T-cell (primary cell): ENCODE measurements around the gene MORC1. TPM values are rescaled to one million over a fixed set of nuclear protein-coding genes. Genes with fewer than 3 reads are reported as not detected.

ENCODE experiments used
- ATAC-seq, 4 experiments: fragments of 200-7000 bp in 3 of 4; fragments of 150-1000 bp in 1 of 4; cut with Tn5 transposase; replicated peaks in 1 of 4; 1 replicate in 3 of 4; 2 replicates in 1 of 4; pipeline ENCODE4 v1.10.0; 2021; ENCODE audit warnings: moderate library complexity in 3 of 4, mild to moderate bottlenecking in 2 of 4, moderate number of reproducible peaks in 1 of 4
- CTCF ChIA-PET, 2 donors: fragments of 300-600 bp; sonication (Branson Sonifier 250); formaldehyde crosslinking; loops; one replicate each; lab custom pipeline; 2022; ENCODE audit warnings: antibody characterized with exemption in 2 of 2; lab: Charles Lee
- POLR2A ChIA-PET, 2 donors: fragments of 300-600 bp; sonication (Branson Sonifier 250); formaldehyde crosslinking; loops; one replicate each; lab custom pipeline; 2022; ENCODE audit warnings: antibody characterized with exemption in 2 of 2; lab: Charles Lee
- DNase-seq, 35 experiments: peaks; one replicate each; pipeline versions ENCODE4 v3.0.0 to v3.0.0-alpha.2; 2013 to 2023
- H3K27ac ChIP-seq: one replicate; pipeline ENCODE4 v1.5.1; 2013; ENCODE audit warnings: low read length
- H3K27me3 ChIP-seq, 2 experiments: replicated peaks in 1 of 2; 1 replicate in 1 of 2; 2 replicates in 1 of 2; pipeline versions ENCODE4 v1.6.1 to v1.7.0; 2013; ENCODE audit warnings: low read length in 1 of 2, mixed read lengths in 1 of 2; ENCODE audit not compliant: control insufficient read depth in 2 of 2, insufficient read depth in 2 of 2; ENCODE audit errors: extremely low read depth in 1 of 2
- H3K36me3 ChIP-seq, 2 donors: 1 replicate in 1 of 2; 2 replicates in 1 of 2; pipeline versions ENCODE4 v1.6.1 to v1.7.0; 2013; ENCODE audit warnings: low read length in 1 of 2; ENCODE audit not compliant: control insufficient read depth in 2 of 2, insufficient read depth in 1 of 2; ENCODE audit errors: extremely low read depth in 1 of 2
- H3K4me1 ChIP-seq, 2 experiments: 1 replicate in 1 of 2; 2 replicates in 1 of 2; pipeline versions ENCODE4 v1.6.1 to v1.7.0; 2013; ENCODE audit warnings: low read length in 2 of 2, mixed read lengths in 1 of 2; ENCODE audit not compliant: insufficient read depth in 2 of 2, control insufficient read depth in 1 of 2; ENCODE audit errors: extremely low read depth in 1 of 2
- H3K4me3 ChIP-seq, 2 donors: 1 replicate in 1 of 2; 2 replicates in 1 of 2; pipeline versions ENCODE4 v1.5.1 to v1.7.0; 2013; ENCODE audit warnings: mild to moderate bottlenecking in 2 of 2, low read length in 1 of 2, moderate library complexity in 1 of 2; ENCODE audit not compliant: control insufficient read depth in 1 of 2; ENCODE audit errors: extremely low read depth in 1 of 2
- H3K9me3 ChIP-seq: 2 replicates; pipeline ENCODE4 v1.7.0; 2013
- H3K27ac Mint-ChIP-seq, 2 donors: one replicate each; pipeline ENCODE4 v1.8.0; 2020 to 2021; ENCODE audit warnings: mild to moderate bottlenecking in 2 of 2, mixed read lengths in 2 of 2
- H3K27me3 Mint-ChIP-seq, 2 donors: one replicate each; pipeline ENCODE4 v1.8.0; 2021 to 2022; ENCODE audit warnings: mixed read lengths in 2 of 2
- H3K36me3 Mint-ChIP-seq: one replicate; pipeline ENCODE4 v1.8.0; 2021; ENCODE audit warnings: mixed read lengths
- H3K4me1 Mint-ChIP-seq, 3 donors: one replicate each; pipeline ENCODE4 v1.8.0; 2020 to 2022; ENCODE audit warnings: mixed read lengths in 3 of 3, mild to moderate bottlenecking in 1 of 3
- H3K4me3 Mint-ChIP-seq, 3 donors: one replicate each; pipeline ENCODE4 v1.8.0; 2020 to 2022; ENCODE audit warnings: mild to moderate bottlenecking in 3 of 3, mixed read lengths in 3 of 3, moderate library complexity in 3 of 3
- H3K9me3 Mint-ChIP-seq, 3 donors: one replicate each; pipeline ENCODE4 v1.8.0; 2020 to 2022; ENCODE audit warnings: mixed read lengths in 3 of 3
- WGBS: methylation state at CpG from one replicate; pipeline ENCODE4 v1.1.5; 2013; ENCODE audit warnings: missing lambda C conversion rate; ENCODE audit not compliant: insufficient coverage; 5-methylcytosine and 5-hydroxymethylcytosine counted together
- total RNA-seq, 35 experiments: library from RNA in 6 of 35; stranded (reverse) in 6 of 35; fragments of 120-200 nt in 1 of 35; gene quantifications; one replicate each; pipeline versions ENCODE4 v1.2.1 to v1.2.4 and lab custom pipeline; 2013 to 2026

Gene MORC1
- total RNA-seq, 5 donors from 2014 or later (not counting 1 experiment from before 2014, with no cell fraction given) = not detected

DNA sequence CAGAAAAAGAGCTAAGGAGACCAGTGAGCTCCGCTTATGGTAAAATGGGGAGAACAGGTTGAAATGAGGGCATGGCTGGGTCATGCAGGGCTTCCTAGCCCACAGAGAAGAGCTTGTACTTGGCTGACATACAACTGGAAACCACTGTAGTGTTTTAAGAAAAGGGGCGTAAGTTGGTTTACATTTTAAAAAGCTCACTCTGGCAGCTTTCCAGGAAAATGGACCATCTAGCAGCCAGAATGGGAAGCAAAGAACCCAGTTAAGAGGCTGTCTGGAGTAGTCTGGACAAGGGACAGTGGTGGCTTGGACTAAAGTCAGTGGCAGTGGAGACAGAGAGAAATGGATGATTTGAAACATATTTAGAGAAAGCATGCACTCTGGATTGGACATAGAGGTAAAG lies 1.9 kb downstream of the MORC1 start:
- no peak overlapping the region for H3K4me3 ChIP-seq
- ChIA-PET POLR2A (no interaction called here), CTCF (no interaction called here)
- no peaks in the 10 kb centered on the region for H3K9me3 ChIP-seq
- WGBS = 89% methylated on average over 2 of the region's 2 CpGs
- Mint-ChIP-seq H3K27me3 (peaks cover 4 to 8% of the 10 kb centered on the region in 2 donors), H3K27ac (no peak overlapping the region), H3K9me3 (no peaks in the 10 kb centered on the region), H3K36me3 (no peaks in the 10 kb centered on the region), H3K4me3 (no peak overlapping the region), H3K4me1 (no peaks in the 10 kb centered on the region)
- H3K27ac ChIP-seq = no peak overlapping the region
- no peaks in the 10 kb centered on the region for H3K4me1 ChIP-seq
- ATAC-seq (no peak), DNase-seq (no peak)
- H3K36me3 ChIP-seq = no peaks in the 10 kb centered on the region
- H3K27me3 ChIP-seq = peaks cover 0 to 2% of the 10 kb centered on the region in 2 experiments

DNA sequence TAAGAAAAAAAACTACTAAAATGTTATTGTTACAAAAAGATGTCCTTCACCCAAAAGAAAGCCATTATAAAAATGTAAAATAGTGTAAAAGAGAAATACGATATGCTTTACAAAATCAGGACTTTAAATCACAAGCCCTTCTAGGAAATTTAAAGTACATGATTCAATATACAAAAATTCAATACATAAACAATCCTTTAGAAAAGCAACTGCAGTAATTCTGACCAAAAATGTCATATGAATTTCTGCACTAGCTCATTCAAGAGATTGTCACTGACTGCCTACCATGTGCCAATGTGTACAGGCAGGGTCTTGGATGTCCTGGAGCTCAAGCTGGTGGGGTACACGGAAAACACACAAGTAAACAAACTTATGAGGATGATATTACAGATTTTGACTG lies 2.5 kb downstream of the MORC1 start:
- Histone ChIP-seq H3K36me3 (no peaks in the 10 kb centered on the region), H3K4me1 (no peaks in the 10 kb centered on the region), H3K4me3 (no peak overlapping the region), H3K9me3 (no peaks in the 10 kb centered on the region), H3K27ac (no peak overlapping the region), H3K27me3 (peaks cover 0 to 2% of the 10 kb centered on the region in 2 experiments)
- no peaks in the 10 kb centered on the region for H3K36me3 Mint-ChIP-seq
- H3K27ac Mint-ChIP-seq = no peak overlapping the region
- DNase-seq = no peak
- peaks cover 4 to 8% of the 10 kb centered on the region in 2 donors for H3K27me3 Mint-ChIP-seq
- 17% methylated on average over 1 of the region's 2 CpGs for WGBS
- CTCF ChIA-PET = no interaction called here
- no peak overlapping the region for H3K4me3 Mint-ChIP-seq
- no peaks in the 10 kb centered on the region for H3K9me3 Mint-ChIP-seq
- POLR2A ChIA-PET = no interaction called here
- no peaks in the 10 kb centered on the region for H3K4me1 Mint-ChIP-seq
- no peak for ATAC-seq

GRCh38 chr3:109114746-109115145 lies 3.2 kb downstream of the MORC1 start:
- DNase-seq = no peak
- Mint-ChIP-seq H3K27ac (no peak overlapping the region), H3K27me3 (peaks cover 7 to 12% of the 10 kb centered on the region in 2 donors), H3K4me3 (no peak overlapping the region), H3K9me3 (no peaks in the 10 kb centered on the region), H3K4me1 (no peaks in the 10 kb centered on the region), H3K36me3 (no peaks in the 10 kb centered on the region)
- Histone ChIP-seq H3K27ac (no peak overlapping the region), H3K9me3 (no peaks in the 10 kb centered on the region), H3K4me1 (no peaks in the 10 kb centered on the region), H3K27me3 (peaks cover 0 to 2% of the 10 kb centered on the region in 2 experiments), H3K4me3 (no peak overlapping the region), H3K36me3 (no peaks in the 10 kb centered on the region)
- WGBS = 100% methylated on average over 2 of the region's 4 CpGs
- POLR2A ChIA-PET = interaction anchor here in 1 of 2 donors (0.6 kb wide), 1 partner anchor 1618 kb away, joined by 3 read pairs; no protein-coding TSS in a partner anchor
- ATAC-seq = no peak
- CTCF ChIA-PET = no interaction called here

- Mint-ChIP-seq H3K4me1 (no peaks in the 10 kb centered on the region), H3K27me3 (peaks cover 8 to 13% of the 10 kb centered on the region in 2 donors), H3K36me3 (no peaks in the 10 kb centered on the region), H3K27ac (no peak overlapping the region), H3K4me3 (no peak overlapping the region), H3K9me3 (no peaks in the 10 kb centered on the region)
- ChIA-PET POLR2A (interaction anchor here in 1 of 2 donors (0.7 kb wide), 1 partner anchor 10 kb away, joined by 3 read pairs; no protein-coding TSS in a partner anchor), CTCF (interaction anchor here (0.9 to 1.0 kb wide), 2 partner anchors 10 to 87 kb away, joined by 3 to 4 read pairs; no protein-coding TSS in a partner anchor)
- Histone ChIP-seq H3K27me3 (peaks cover 0 to 2% of the 10 kb centered on the region in 2 experiments), H3K4me1 (no peaks in the 10 kb centered on the region), H3K27ac (no peak overlapping the region), H3K36me3 (no peaks in the 10 kb centered on the region), H3K9me3 (no peaks in the 10 kb centered on the region), H3K4me3 (no peak overlapping the region)
- WGBS = 80% methylated on average over 1 of the region's 4 CpGs
- ATAC-seq (no peak), DNase-seq (no peak)
Measured at GRCh38 chr3:109112946-109113760, 4.8 kb downstream of the MORC1 start.

GRCh38 chr3:109109574-109109973 lies 8.4 kb downstream of the MORC1 start:
- ChIA-PET POLR2A (no interaction called here), CTCF (no interaction called here)
- Histone ChIP-seq H3K36me3 (no peaks in the 10 kb centered on the region), H3K27ac (no peak overlapping the region), H3K9me3 (no peaks in the 10 kb centered on the region), H3K4me3 (no peak overlapping the region), H3K4me1 (no peaks in the 10 kb centered on the region), H3K27me3 (peaks cover 0 to 2% of the 10 kb centered on the region in 2 experiments)
- peaks cover 18 to 22% of the 10 kb centered on the region in 2 donors for H3K27me3 Mint-ChIP-seq
- H3K4me1 Mint-ChIP-seq = no peaks in the 10 kb centered on the region
- H3K27ac Mint-ChIP-seq = no peak overlapping the region
- WGBS = 94% methylated on average over 3 of the region's 4 CpGs
- H3K36me3 Mint-ChIP-seq = no peaks in the 10 kb centered on the region
- no peaks in the 10 kb centered on the region for H3K9me3 Mint-ChIP-seq
- no peak for DNase-seq
- H3K4me3 Mint-ChIP-seq = no peak overlapping the region
- no peak for ATAC-seq

- no peaks in the 10 kb centered on the region for H3K27me3 ChIP-seq
- H3K36me3 ChIP-seq = no peaks in the 10 kb centered on the region
- peak in 1 of 35 experiments; percentile 3 for DNase-seq
- peaks cover 0 to 2% of the 10 kb centered on the region in 2 donors for H3K27me3 Mint-ChIP-seq
- no peak overlapping the region for H3K27ac ChIP-seq
- H3K4me3 ChIP-seq = no peak overlapping the region
- H3K9me3 Mint-ChIP-seq = no peaks in the 10 kb centered on the region
- H3K27ac Mint-ChIP-seq = no peak overlapping the region
- no peaks in the 10 kb centered on the region for H3K36me3 Mint-ChIP-seq
- no peak for ATAC-seq
- no peaks in the 10 kb centered on the region for H3K4me1 Mint-ChIP-seq
- 80% methylated on average over 4 of the region's 5 CpGs for WGBS
- ChIA-PET CTCF (no interaction called here), POLR2A (no interaction called here)
- no peaks in the 10 kb centered on the region for H3K9me3 ChIP-seq
- H3K4me1 ChIP-seq = no peaks in the 10 kb centered on the region
- H3K4me3 Mint-ChIP-seq = no peak overlapping the region
Measured at GRCh38 chr3:109098079-109098644, 19.8 kb downstream of the MORC1 start.
